Heart left ventricle (tissue), 13 donors: ENCODE data around the gene VENTX.

ENCODE experiments used
- CTCF ChIP-seq, 12 donors: fragments of 200-600 bp; sonication (generic) in 4 of 12; IDR thresholded peaks; one replicate each; pipeline versions ENCODE4 v1.5.0 to v1.8.0; 2018 to 2022; ENCODE audit warnings: antibody characterized with exemption in 12 of 12, mild to moderate bottlenecking in 5 of 12
- POLR2A ChIP-seq, 2 donors: fragments of 450-650 bp; IDR thresholded peaks; one replicate each; pipeline ENCODE4 v1.6.1; 2017; ENCODE audit warnings: antibody characterized with exemption in 2 of 2, mild to moderate bottlenecking in 2 of 2, moderate library complexity in 2 of 2
- donor health status: ischemic (EF 13 %, LVEDD 7.1; RV severe dilation, severe dysfunction).
- donor health status: DM: no; HTN: yes; CAD: no.
- donor health status: DM: no; HTN: no; CAD: no.
- donor health status: ischemic (EF 25% LVEDD 6.9; RV normal size, moderate dysfunction).
- donor health status: ischemic (EF 25% LVEDD 5.7; RV mildly dilated, moderate dysfunction).
- donor health status: ischemic (EF 35%, LVEDD 5.7; RV mildly dilated, moderate dysfunction).
- donor health status: nonischemic (EF 11% LVEDD 7.7; RV severe dilation, severe dysfunction).
- donor health status: DM: yes; HTN: yes; CAD: no.
- donor health status: PGD.
- donor health status: ischemic (EF 29% LVEDD 5.4; RV normal size, mild dysfunction).
- donor health status: nonischemic (EF 23%, LVEDD 6.1; RV moderate dilation, normal function).

- TF ChIP-seq CTCF (IDR thresholded peaks at IDR 0.05) (no peak), POLR2A (IDR thresholded peaks at IDR 0.05) (no peak)
These were observed 5.9 kb downstream of the VENTX start for GRCh38 chr10:133243593-133243992.
